Upper lobe of left lung (tissue), 6 donors: ENCODE data around the gene GALNT18. TPM values are rescaled to one million over a fixed set of nuclear protein-coding genes. Genes with fewer than 3 reads are reported as not detected.

Experiments
- ATAC-seq, 2 donors: fragments of 200-7000 bp; cut with Tn5 transposase; one replicate each; pipeline ENCODE4 v1.9.1; 2022; ENCODE audit warnings: mild to moderate bottlenecking in 2 of 2, moderate library complexity in 2 of 2; ENCODE audit not compliant: low FRiP score in 2 of 2
- DNase-seq, 2 donors: peaks; one replicate each; pipeline ENCODE4 v3.0.0-alpha.2; 2019 to 2020
- H3K27ac ChIP-seq, 4 donors: fragments of 200-600 bp; sonication (generic); one replicate each; pipeline ENCODE4 v1.5.1; 2016 to 2019
- H3K27me3 ChIP-seq, 4 donors: fragments of 200-600 bp; sonication (generic); one replicate each; pipeline ENCODE4 v1.5.1; 2017 to 2019
- H3K36me3 ChIP-seq, 4 donors: fragments of 200-600 bp; sonication (generic); one replicate each; pipeline ENCODE4 v1.5.1; 2016 to 2019
- H3K4me1 ChIP-seq, 4 donors: fragments of 200-600 bp; sonication (generic); one replicate each; pipeline ENCODE4 v1.5.1; 2018 to 2019
- H3K4me3 ChIP-seq, 4 donors: fragments of 200-600 bp; sonication (generic); one replicate each; pipeline ENCODE4 v1.5.1; 2017 to 2019; ENCODE audit warnings: mild to moderate bottlenecking in 2 of 4, moderate library complexity in 1 of 4
- H3K9me3 ChIP-seq, 4 donors: fragments of 200-600 bp; sonication (generic); one replicate each; pipeline ENCODE4 v1.5.1; 2018 to 2019
- CTCF ChIP-seq, 6 experiments: fragments of 450-650 bp in 4 of 6; fragments of 200-600 bp in 2 of 6; sonication (generic) in 2 of 6; IDR thresholded peaks; one replicate each; pipeline ENCODE4 v1.5.1; 2016 to 2019; ENCODE audit warnings: antibody characterized with exemption in 6 of 6
- EP300 ChIP-seq, 4 donors: sonication (generic); formaldehyde crosslinking; IDR thresholded peaks; one replicate each; pipeline ENCODE4 v1.5.1; 2017; ENCODE audit warnings: antibody characterized with exemption in 4 of 4, control low read depth in 2 of 4
- POLR2A ChIP-seq, 4 donors: fragments of 450-650 bp; IDR thresholded peaks; one replicate each; pipeline ENCODE4 v1.5.1; 2016 to 2017; ENCODE audit warnings: antibody characterized with exemption in 4 of 4, mild to moderate bottlenecking in 2 of 4
- POLR2AphosphoS5 ChIP-seq, 2 donors: sonication (generic); formaldehyde crosslinking; IDR thresholded peaks; one replicate each; pipeline ENCODE4 v1.5.1; 2017; ENCODE audit warnings: antibody characterized with exemption in 2 of 2
- WGBS, 2 donors: methylation state at CpG; one replicate each; pipeline ENCODE4 v1.1.5; 2017 to 2018; 5-methylcytosine and 5-hydroxymethylcytosine counted together
- total RNA-seq, 6 donors: library from RNA; depleted of rRNA in 4 of 6; stranded (reverse); fragments of >200 nt in 4 of 6; gene quantifications; one replicate each; pipeline versions ENCODE4 v1.1.0 to v1.2.1, GENCODE V29; 2016 to 2021
- donor health status: DM: no; HTN: no; CAD: no; lungs with moderate emphysema.
- donor health status: DM: no; HTN: yes; CAD: no; lungs with severe emphysema.

Gene GALNT18
- total RNA-seq, 6 donors from 2014 or later, result 48.2 to 115 (median 61.8) TPM

DNA sequence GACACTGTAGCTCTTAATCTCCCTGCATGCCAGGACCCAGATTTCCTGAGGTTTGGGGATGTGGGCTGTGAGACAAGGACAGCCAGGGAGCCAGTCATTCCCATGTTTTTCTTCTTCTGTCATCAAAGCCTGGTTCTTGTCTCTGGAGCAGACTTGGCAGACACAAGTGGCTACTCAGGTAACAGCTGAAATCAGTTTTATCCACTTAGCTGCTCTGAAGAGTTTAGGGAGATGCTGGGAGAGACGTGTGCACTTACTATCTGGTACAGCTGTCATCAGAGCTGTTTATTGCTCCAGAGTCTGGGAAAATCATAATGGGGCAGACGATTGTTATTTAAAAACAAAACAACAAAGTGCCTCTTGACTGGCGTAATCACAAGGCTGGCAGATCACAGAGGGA is 325.4 kb downstream of the GALNT18 start:
- Histone ChIP-seq H3K27ac (no peak overlapping the region), H3K27me3 (no peaks in the 10 kb centered on the region), H3K9me3 (no peaks in the 10 kb centered on the region), H3K36me3 (peaks cover 0 to 47% (median 0%) of the 10 kb centered on the region in 4 donors), H3K4me3 (no peak overlapping the region), H3K4me1 (peaks cover 0 to 10% (median 8%) of the 10 kb centered on the region in 4 donors)
- no peak for ATAC-seq
- WGBS, 2 donors, result 77 to 80% methylated on average over 3 of the region's 3 CpGs
- no peak for DNase-seq
- TF ChIP-seq POLR2AphosphoS5 (IDR thresholded peaks at IDR 0.05) (no peak), CTCF (IDR thresholded peaks at IDR 0.05) (no peak), EP300 (IDR thresholded peaks at IDR 0.05) (no peak), POLR2A (IDR thresholded peaks at IDR 0.05) (no peak)

- 58 to 67% methylated on average over 3 of the region's 3 CpGs for WGBS, 2 donors
- H3K4me1 ChIP-seq, result peaks cover 0 to 11% (median 10%) of the 10 kb centered on the region in 4 donors
- H3K36me3 ChIP-seq, result peaks cover 0 to 57% (median 0%) of the 10 kb centered on the region in 4 donors
- no peaks in the 10 kb centered on the region for H3K27me3 ChIP-seq
- no peak overlapping the region for H3K4me3 ChIP-seq
- no peak overlapping the region for H3K27ac ChIP-seq
- H3K9me3 ChIP-seq, result no peaks in the 10 kb centered on the region
- DNase-seq, result no peak
- TF ChIP-seq POLR2A (IDR thresholded peaks at IDR 0.05), result no peak
- TF ChIP-seq CTCF (IDR thresholded peaks at IDR 0.05), result no peak
- TF ChIP-seq POLR2AphosphoS5 (IDR thresholded peaks at IDR 0.05), result no peak
- no peak for TF ChIP-seq EP300 (IDR thresholded peaks at IDR 0.05)
- ATAC-seq, result no peak
These were observed 327.3 kb downstream of the GALNT18 start for GRCh38 chr11:11294551-11294855.

DNA sequence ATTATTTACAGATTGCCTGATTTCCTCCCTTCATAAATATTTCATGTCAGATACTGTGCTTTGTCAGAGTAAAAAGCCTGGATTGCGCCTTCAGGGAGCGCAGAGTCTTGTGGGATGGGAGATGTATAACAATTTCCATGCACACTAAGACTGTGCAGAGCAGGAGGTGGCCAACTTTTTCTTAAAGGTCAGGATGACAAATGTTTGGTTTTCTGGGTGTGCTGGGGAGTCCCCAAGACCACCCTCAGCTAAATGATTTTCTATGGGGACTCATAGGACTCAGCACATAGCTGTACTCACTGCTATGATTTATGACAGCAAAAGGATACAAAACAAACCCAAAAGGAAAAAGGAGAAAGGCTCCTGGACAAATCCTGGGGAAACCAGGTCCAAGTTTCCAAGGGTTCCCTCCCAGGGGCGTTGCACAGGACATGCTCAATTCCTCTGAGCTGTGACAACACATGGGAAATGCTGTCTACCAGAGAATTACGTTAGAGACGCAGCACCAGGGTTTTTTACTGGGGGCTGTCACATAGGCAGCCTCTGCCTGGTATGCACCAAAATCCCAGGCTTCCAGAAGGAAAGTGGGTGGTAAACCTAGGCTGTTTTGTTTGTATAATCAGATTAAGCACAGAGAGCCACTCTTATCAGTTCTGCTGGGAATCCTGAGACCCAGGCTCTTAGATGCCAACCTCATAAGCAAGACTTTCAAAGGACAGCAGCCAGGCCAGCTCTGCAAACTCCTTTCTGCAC is 327.8 kb downstream of the GALNT18 start:
- 63 to 74% methylated on average over 5 of the region's 5 CpGs for WGBS, 2 donors
- ATAC-seq, result no peak

DNA sequence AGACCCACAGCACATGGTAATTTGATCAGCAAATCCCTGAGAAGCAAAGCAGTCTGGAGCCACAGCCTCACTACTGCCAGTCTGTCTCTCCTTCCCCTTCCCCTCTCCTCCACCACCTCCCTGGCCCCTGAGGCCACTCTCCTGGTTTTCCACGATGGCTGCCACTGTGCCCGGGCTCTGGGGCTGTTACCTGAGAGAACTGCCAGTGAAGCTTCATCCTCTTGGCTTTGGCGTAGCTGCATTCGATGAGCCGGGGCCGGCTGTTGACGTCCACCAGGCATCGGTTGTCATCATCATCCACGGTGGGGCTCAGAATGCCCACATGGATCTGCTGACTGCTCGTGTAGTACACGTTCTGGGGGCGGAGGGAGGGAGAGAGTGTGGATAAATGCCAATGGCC is 329.0 kb downstream of the GALNT18 start:
- 93 to 94% methylated on average over 12 of the region's 12 CpGs for WGBS, 2 donors
- Histone ChIP-seq H3K4me3 (no peak overlapping the region), H3K4me1 (peaks cover 0 to 11% (median 10%) of the 10 kb centered on the region in 4 donors), H3K9me3 (no peaks in the 10 kb centered on the region), H3K27ac (no peak overlapping the region), H3K36me3 (peaks cover 0 to 54% (median 0%) of the 10 kb centered on the region in 4 donors), H3K27me3 (no peaks in the 10 kb centered on the region)
- ATAC-seq (no peak), DNase-seq (peak in 1 of 2 donors; percentile 32)
- TF ChIP-seq POLR2AphosphoS5 (IDR thresholded peaks at IDR 0.05) (no peak), POLR2A (IDR thresholded peaks at IDR 0.05) (no peak), EP300 (IDR thresholded peaks at IDR 0.05) (no peak), CTCF (IDR thresholded peaks at IDR 0.05) (no peak)

More for the DNA sequence above, 327.8 kb downstream of the GALNT18 start:
- H3K4me3 ChIP-seq, result no peak overlapping the region
- H3K9me3 ChIP-seq, result no peaks in the 10 kb centered on the region
- no peaks in the 10 kb centered on the region for H3K27me3 ChIP-seq
- H3K27ac ChIP-seq, result no peak overlapping the region
- peaks cover 0 to 11% (median 10%) of the 10 kb centered on the region in 4 donors for H3K4me1 ChIP-seq
- DNase-seq, result no peak
- no peak for TF ChIP-seq CTCF (IDR thresholded peaks at IDR 0.05)
- no peak for TF ChIP-seq POLR2A (IDR thresholded peaks at IDR 0.05)
- no peak for TF ChIP-seq EP300 (IDR thresholded peaks at IDR 0.05)
- TF ChIP-seq POLR2AphosphoS5 (IDR thresholded peaks at IDR 0.05), result no peak
- H3K36me3 ChIP-seq, result peaks cover 0 to 59% (median 0%) of the 10 kb centered on the region in 4 donors
